ENCODE measurements around the gene SETD2.
"Not testable (repeated sequence)": the region's sequence is repeated elsewhere in the genome, so short reads cannot be mapped to it uniquely, and the experiment has no call there.

The SETD2 gene

GRCh38 chr3:47164007-47164881, at the start of gene SETD2:
SETD2 (minus strand) TSS chr3:47164113; CDS start chr3:47163924, 189 bp downstream.
- peak; percentile 52 to 96 (median 89) for DNase-seq

GRCh38 chr3:47210863-47211405, 47.0 kb upstream of the SETD2 start:
- DNase-seq, result no peak

- DNase-seq, result not testable (repeated sequence)
These were observed 42.1 kb upstream of the SETD2 start for GRCh38 chr3:47206022-47206421.

- DNase-seq, result no peak
These were observed 41.0 kb upstream of the SETD2 start for GRCh38 chr3:47204875-47205274.

- no peak for DNase-seq
These were observed 38.6 kb upstream of the SETD2 start for GRCh38 chr3:47202542-47202941.

- no peak for DNase-seq
These were observed 33.4 kb upstream of the SETD2 start for GRCh38 chr3:47197287-47197686.

- no peak for DNase-seq
These were observed 31.1 kb upstream of the SETD2 start for GRCh38 chr3:47194994-47195393.

GRCh38 chr3:47193871-47194859, 30.3 kb upstream of the SETD2 start:
- no peak for DNase-seq

GRCh38 chr3:47186285-47186684, 22.4 kb upstream of the SETD2 start:
- DNase-seq, result no peak

- DNase-seq, result not testable (repeated sequence)
These were observed 17.8 kb upstream of the SETD2 start for GRCh38 chr3:47181685-47182084.

GRCh38 chr3:47180011-47180410, 16.1 kb upstream of the SETD2 start:
- not testable (repeated sequence) for DNase-seq

GRCh38 chr3:47176582-47176981, 12.7 kb upstream of the SETD2 start:
- DNase-seq, result no peak

- DNase-seq, result peak in 44 of 58 donors; percentile 7 to 72 (median 49)
These were observed 525 bp downstream of the SETD2 start for GRCh38 chr3:47163169-47164006.

GRCh38 chr3:47162697-47163168, 1.2 kb downstream of the SETD2 start:
- DNase-seq, result no peak

GRCh38 chr3:47161983-47162696, 1.8 kb downstream of the SETD2 start:
- no peak for DNase-seq

GRCh38 chr3:47159820-47160219, 4.1 kb downstream of the SETD2 start:
- no peak for DNase-seq

GRCh38 chr3:47158208-47158607, 5.7 kb downstream of the SETD2 start:
- no peak for DNase-seq

GRCh38 chr3:47156396-47156795, 7.5 kb downstream of the SETD2 start:
- DNase-seq, result no peak

- peak in 4 of 58 donors; percentile 3 to 38 (median 17) for DNase-seq
These were observed 11.3 kb downstream of the SETD2 start for GRCh38 chr3:47152578-47152977.

GRCh38 chr3:47151836-47152235, 12.1 kb downstream of the SETD2 start:
- DNase-seq, result no peak
